Peyer's patch (tissue), 4 donors: Measurements from ENCODE around the gene COQ4.

Experiments used
- CTCF ChIP-seq, 6 experiments: fragments of 450-650 bp in 4 of 6; fragments of 200-600 bp in 2 of 6; sonication (generic) in 1 of 6; IDR thresholded peaks; one replicate each; pipeline ENCODE4 v1.5.1; 2017 to 2019; ENCODE audit warnings: antibody characterized with exemption in 6 of 6, mild to moderate bottlenecking in 3 of 6, moderate library complexity in 1 of 6
- POLR2A ChIP-seq, 2 donors: fragments of 450-650 bp; IDR thresholded peaks; one replicate each; pipeline ENCODE4 v1.5.1; 2017; ENCODE audit warnings: antibody characterized with exemption in 2 of 2, mild to moderate bottlenecking in 2 of 2, moderate library complexity in 2 of 2

DNA sequence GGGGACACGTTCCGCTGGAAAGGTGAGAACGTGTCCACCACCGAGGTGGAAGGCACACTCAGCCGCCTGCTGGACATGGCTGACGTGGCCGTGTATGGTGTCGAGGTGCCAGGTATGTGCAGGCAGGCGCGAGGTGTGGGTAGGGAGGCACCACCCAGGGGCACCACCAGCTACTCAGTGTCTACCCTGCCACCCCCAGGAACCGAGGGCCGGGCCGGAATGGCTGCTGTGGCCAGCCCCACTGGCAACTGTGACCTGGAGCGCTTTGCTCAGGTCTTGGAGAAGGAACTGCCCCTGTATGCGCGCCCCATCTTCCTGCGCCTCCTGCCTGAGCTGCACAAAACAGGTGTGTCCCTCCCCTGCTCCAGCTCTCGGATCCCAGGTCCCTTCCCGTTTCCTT lies 32.8 kb downstream of the COQ4 start:
- no peak for TF ChIP-seq CTCF (IDR thresholded peaks at IDR 0.05)
- TF ChIP-seq POLR2A (IDR thresholded peaks at IDR 0.05), result no peak
